ENCODE data around the gene THRA. TPM values are rescaled to one million over a fixed set of nuclear protein-coding genes. Genes with fewer than 3 reads are reported as not detected.
A peak's percentile ranks its signal among the peaks of the same experiment; 100 is the strongest.

Gene THRA
- total RNA-seq, 1 donor from 2014 or later, result 78.3 TPM

DNA sequence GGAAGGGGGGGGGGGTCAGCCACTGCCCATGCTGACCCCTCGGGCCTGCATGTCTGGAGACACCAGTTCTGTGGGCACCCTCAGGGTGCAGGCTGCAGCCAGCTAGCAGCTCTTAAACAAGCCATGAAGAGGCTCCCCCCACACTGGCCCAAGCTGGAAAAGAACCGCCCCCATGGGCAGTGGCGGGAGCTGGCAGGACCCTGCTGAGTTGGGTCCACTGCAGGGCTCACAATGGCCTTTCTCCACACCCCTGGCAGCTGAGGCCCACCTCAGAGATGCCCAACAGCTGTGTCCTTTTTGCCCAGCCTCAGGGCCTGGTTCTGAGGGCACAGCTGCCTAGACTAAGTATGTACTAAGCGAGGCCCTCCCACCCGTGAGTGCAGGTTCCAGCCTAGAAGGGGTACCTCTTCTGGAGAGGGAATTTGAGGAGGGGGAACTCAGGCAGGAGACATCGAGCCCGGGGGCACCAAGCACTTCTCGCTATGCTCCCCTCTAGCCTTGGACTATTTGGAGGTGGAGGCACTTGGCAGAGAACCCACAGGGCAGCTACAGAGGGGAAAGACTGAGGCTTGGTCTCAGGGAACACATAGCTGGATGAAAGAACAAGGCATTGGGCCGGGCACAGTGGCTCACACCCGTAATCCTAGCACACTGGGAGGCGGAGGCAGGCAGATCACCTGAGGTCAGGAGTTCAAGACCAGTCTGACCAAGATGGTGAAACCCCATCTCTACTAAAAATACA is 3.2 kb downstream of the THRA start:
- Histone ChIP-seq H3K4me3 (peak overlapping the region; percentile 90), H3K9me3 (replicated peaks) (no peaks in the 10 kb centered on the region), H3K27ac (replicated peaks) (peak overlapping the region; percentile 100), H3K4me1 (peaks cover 87% of the 10 kb centered on the region), H3K27me3 (ENCODE audit: low read depth) (no peaks in the 10 kb centered on the region), H3K36me3 (no peaks in the 10 kb centered on the region)
- no peak for DNase-seq
- TF ChIP-seq, protein P1, sequence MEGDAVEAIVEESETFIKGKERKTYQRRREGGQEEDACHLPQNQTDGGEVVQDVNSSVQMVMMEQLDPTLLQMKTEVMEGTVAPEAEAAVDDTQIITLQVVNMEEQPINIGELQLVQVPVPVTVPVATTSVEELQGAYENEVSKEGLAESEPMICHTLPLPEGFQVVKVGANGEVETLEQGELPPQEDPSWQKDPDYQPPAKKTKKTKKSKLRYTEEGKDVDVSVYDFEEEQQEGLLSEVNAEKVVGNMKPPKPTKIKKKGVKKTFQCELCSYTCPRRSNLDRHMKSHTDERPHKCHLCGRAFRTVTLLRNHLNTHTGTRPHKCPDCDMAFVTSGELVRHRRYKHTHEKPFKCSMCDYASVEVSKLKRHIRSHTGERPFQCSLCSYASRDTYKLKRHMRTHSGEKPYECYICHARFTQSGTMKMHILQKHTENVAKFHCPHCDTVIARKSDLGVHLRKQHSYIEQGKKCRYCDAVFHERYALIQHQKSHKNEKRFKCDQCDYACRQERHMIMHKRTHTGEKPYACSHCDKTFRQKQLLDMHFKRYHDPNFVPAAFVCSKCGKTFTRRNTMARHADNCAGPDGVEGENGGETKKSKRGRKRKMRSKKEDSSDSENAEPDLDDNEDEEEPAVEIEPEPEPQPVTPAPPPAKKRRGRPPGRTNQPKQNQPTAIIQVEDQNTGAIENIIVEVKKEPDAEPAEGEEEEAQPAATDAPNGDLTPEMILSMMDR (IDR thresholded peaks at IDR 0.05; ENCODE audit: borderline replicate concordance), result no peak
- intact Hi-C loops (cut with micrococcal nuclease), result no loop called here

DNA sequence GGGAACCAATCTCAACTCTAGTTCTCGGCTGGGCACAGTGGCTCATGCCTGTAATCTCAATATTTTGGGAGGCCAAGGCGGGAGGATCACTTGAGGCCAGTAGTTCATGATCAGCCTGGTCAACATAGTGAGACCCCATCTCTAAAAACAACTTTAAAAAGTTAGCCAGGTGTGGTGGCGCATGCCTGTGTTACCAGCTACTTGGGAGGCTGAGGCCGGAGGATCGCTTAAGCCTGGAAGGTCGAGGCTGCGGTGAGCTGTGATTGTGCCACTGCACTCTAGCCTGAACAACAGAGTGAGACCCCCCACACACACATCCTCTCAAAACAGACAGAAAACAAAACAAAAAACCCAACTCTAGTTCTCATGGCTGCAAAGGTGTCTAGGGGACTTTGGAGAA is 4.9 kb downstream of the THRA start:
- no peaks in the 10 kb centered on the region for H3K9me3 ChIP-seq (replicated peaks)
- TF ChIP-seq, protein P1 (IDR thresholded peaks at IDR 0.05; ENCODE audit: borderline replicate concordance), result no peak
- no peaks in the 10 kb centered on the region for H3K36me3 ChIP-seq
- no peak for DNase-seq
- H3K27ac ChIP-seq (replicated peaks), result peak overlapping the region; percentile 100
- peaks cover 98% of the 10 kb centered on the region for H3K4me1 ChIP-seq
- intact Hi-C loops (cut with micrococcal nuclease), result no loop called here
- H3K27me3 ChIP-seq (ENCODE audit: low read depth), result no peaks in the 10 kb centered on the region
- H3K4me3 ChIP-seq, result peak overlapping the region; percentile 55

DNA sequence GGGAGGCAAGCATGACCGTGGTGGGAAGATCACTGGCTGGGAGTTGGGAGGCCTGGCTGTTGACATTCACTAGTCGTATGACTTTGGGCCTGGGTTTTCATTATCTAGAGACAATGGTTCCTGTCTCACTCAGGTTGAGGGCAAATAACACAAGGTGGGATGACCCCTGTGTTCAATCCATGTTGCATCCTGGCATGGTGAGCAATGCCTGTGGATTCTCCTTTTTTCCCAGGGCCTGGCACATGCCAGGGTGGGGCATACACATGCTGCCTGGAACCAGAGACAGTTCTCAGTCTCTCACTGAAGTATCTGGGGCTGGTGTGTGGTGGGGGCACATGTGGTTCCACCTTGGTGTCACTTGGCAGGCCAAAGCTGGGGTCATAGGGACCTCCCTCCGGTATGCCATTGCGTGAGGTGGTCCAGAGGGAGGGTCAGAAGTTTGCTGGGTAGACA is 5.4 kb downstream of the THRA start:
- Histone ChIP-seq H3K9me3 (replicated peaks) (no peaks in the 10 kb centered on the region), H3K4me3 (peak overlapping the region; percentile 55), H3K36me3 (no peaks in the 10 kb centered on the region), H3K27ac (replicated peaks) (peak overlapping the region; percentile 100), H3K27me3 (ENCODE audit: low read depth) (no peaks in the 10 kb centered on the region), H3K4me1 (peaks cover 99% of the 10 kb centered on the region)
- TF ChIP-seq, protein P1 (IDR thresholded peaks at IDR 0.05; ENCODE audit: borderline replicate concordance), result no peak
- no peak for DNase-seq
- intact Hi-C loops (cut with micrococcal nuclease), result no loop called here

DNA sequence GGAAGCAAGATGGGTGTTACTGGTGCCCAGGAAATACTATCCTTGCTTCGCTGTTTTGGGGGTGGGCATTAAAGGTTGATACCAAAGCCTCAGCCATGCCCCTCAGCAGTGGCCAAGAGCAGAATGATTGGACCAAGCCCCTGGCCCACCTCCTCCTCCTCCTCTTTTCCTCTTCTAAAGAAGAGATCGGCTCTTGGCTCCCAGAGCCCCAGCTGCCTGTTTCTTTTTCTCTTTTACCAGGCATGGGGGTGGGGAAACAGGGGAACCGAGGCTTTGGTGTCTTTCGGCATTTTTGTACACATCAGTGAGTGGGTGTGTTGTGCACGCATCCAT is 5.8 kb downstream of the THRA start:
- no peaks in the 10 kb centered on the region for H3K36me3 ChIP-seq
- H3K9me3 ChIP-seq (replicated peaks), result no peaks in the 10 kb centered on the region
- DNase-seq, result no peak
- no peaks in the 10 kb centered on the region for H3K27me3 ChIP-seq (ENCODE audit: low read depth)
- intact Hi-C loops (cut with micrococcal nuclease), result no loop called here
- H3K4me3 ChIP-seq, result peak overlapping the region; percentile 55
- TF ChIP-seq, protein P1 (IDR thresholded peaks at IDR 0.05; ENCODE audit: borderline replicate concordance), result no peak
- H3K4me1 ChIP-seq, result peaks cover 99% of the 10 kb centered on the region
- peak overlapping the region; percentile 100 for H3K27ac ChIP-seq (replicated peaks)

DNA sequence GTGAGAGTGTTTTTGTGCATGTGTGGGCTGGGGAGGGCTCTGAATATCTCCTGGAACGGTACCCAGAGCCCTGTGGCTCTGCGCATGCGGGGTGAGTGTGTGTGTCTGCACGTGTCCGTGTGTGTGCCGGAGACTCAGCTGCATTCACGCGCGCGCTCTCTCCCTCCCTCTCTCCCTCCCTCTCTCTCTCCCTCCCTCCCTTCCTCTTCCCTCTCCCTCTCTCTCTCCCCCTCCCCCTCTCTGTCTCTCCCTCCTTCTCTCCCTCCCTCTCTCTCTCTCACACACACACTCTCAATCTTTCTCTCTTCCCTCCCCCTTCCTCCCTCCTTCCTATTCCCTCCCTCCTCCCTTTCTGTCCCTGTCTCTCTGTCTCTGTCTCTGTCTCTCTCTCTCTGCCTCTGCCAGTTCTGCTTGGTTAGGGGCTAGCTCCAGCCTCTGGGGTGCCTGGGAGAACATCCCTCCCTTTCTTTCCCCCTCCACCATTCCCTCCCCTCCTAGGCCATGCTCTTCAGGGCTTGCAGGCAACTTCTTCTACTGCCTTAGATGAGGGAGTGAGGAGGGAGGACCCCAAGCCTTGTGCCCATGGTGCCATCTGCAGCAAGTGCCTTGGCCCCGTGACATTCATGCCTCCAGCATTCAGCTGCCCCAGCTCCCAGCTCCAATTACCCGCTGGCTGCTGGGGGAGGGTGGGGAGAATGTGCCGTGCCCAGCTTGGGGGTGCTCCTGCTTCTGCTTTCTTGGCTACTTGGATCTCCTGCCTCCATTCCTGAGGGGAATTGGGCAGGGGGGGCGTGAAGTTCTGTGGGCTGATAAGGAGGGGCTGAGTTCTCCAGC is 6.4 kb downstream of the THRA start:
- TF ChIP-seq, protein P1 (IDR thresholded peaks at IDR 0.05; ENCODE audit: borderline replicate concordance), result no peak
- intact Hi-C loops (cut with micrococcal nuclease), result no loop called here
- peak; percentile 94 for DNase-seq
- H3K4me3 ChIP-seq, result peak overlapping the region; percentile 55
- peaks cover 99% of the 10 kb centered on the region for H3K4me1 ChIP-seq
- H3K27me3 ChIP-seq (ENCODE audit: low read depth), result no peaks in the 10 kb centered on the region
- peak overlapping the region; percentile 100 for H3K27ac ChIP-seq (replicated peaks)
- peaks cover under 1% of the 10 kb centered on the region for H3K36me3 ChIP-seq
- H3K9me3 ChIP-seq (replicated peaks), result no peaks in the 10 kb centered on the region

Data from left ventricle myocardium inferior (tissue), 1 donor.